ENCODE measurements around the gene LAMA3.

Gene LAMA3, protein sequence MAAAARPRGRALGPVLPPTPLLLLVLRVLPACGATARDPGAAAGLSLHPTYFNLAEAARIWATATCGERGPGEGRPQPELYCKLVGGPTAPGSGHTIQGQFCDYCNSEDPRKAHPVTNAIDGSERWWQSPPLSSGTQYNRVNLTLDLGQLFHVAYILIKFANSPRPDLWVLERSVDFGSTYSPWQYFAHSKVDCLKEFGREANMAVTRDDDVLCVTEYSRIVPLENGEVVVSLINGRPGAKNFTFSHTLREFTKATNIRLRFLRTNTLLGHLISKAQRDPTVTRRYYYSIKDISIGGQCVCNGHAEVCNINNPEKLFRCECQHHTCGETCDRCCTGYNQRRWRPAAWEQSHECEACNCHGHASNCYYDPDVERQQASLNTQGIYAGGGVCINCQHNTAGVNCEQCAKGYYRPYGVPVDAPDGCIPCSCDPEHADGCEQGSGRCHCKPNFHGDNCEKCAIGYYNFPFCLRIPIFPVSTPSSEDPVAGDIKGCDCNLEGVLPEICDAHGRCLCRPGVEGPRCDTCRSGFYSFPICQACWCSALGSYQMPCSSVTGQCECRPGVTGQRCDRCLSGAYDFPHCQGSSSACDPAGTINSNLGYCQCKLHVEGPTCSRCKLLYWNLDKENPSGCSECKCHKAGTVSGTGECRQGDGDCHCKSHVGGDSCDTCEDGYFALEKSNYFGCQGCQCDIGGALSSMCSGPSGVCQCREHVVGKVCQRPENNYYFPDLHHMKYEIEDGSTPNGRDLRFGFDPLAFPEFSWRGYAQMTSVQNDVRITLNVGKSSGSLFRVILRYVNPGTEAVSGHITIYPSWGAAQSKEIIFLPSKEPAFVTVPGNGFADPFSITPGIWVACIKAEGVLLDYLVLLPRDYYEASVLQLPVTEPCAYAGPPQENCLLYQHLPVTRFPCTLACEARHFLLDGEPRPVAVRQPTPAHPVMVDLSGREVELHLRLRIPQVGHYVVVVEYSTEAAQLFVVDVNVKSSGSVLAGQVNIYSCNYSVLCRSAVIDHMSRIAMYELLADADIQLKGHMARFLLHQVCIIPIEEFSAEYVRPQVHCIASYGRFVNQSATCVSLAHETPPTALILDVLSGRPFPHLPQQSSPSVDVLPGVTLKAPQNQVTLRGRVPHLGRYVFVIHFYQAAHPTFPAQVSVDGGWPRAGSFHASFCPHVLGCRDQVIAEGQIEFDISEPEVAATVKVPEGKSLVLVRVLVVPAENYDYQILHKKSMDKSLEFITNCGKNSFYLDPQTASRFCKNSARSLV (N-terminal part only)

DNA sequence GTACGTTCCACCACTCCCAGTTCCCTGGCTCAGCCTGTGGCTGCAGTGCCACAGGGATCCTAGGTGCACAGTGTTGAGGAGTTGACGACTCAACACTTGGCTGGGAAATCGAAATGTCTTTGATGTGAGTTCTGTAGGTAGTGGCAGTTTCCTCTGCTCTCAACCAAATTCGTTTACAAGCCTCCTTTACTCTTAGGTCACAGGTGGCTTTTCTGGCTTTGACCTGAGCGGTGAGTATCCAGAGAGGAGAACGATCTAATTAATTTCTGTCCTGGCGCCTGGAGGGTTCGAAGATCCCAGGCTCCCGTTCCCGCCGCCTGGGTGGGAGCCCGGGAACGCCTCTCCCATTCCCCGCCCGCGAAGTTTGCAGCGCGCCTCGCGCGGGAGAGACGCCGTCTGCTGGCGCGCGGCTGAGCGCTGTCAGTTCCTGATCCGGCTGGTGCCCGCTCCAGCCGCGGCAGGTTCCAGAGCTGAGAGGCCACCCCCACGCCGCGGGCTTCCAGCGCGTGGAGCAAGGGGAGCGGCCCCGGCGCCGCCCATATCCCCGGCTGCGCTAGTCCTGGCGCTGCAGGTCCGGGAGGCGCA is at the start of gene LAMA3:
Gene LAMA3, plus strand, starts transcription at position 423 of the 585 bp plus-strand sequence. CDS start 231 bp downstream, outside the sequence.
- DNase-seq = peak; percentile 66

DNA sequence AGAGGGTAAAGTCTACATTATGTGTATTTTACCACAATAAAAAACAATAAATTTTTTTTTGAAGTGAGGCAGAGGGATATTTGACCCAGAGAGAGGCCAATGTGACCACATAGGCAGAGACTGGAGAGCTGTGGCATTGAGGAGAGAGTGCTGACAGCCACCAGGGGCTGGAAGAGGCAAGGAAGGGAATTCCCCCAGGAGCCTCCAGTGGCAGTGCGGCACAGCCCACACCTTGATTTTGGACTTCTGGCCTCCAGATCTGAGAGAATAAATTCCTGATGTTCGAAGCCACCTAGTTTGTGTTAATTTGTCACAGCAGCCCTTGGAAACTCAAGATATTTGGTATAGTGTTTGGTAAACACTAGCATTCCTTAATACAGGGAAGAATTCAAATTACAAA is 49.2 kb upstream of the LAMA3 start:
- no peak for DNase-seq

DNA sequence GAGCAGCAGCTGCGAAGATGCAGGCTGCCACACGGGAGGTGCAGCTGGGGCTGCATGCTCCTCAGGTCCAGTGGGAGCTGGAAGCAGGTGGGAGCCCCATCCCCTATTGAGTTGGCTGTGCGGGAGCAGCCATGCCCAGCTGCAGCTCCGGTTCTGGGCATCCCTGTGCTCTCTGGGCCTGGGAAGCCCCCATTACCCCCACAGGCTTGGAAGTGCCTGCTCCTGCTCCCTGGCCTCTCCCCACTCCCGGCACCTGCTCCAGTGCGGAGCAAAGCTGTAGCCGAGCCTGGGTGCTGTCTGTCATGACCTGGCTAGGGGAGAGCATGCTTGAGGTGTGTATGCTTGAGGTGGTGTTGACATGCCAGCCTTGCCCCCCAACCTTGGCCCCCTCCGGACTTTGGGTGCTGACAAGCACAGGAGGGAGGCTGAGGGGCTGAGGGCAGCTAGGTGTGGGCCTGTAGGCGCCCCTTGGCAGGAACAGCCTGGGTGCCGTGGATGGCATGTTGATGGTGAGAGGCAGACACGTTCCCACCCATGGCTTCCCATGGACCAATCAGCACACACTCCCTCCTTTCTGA is 48.0 kb upstream of the LAMA3 start:
- DNase-seq = no peak

DNA sequence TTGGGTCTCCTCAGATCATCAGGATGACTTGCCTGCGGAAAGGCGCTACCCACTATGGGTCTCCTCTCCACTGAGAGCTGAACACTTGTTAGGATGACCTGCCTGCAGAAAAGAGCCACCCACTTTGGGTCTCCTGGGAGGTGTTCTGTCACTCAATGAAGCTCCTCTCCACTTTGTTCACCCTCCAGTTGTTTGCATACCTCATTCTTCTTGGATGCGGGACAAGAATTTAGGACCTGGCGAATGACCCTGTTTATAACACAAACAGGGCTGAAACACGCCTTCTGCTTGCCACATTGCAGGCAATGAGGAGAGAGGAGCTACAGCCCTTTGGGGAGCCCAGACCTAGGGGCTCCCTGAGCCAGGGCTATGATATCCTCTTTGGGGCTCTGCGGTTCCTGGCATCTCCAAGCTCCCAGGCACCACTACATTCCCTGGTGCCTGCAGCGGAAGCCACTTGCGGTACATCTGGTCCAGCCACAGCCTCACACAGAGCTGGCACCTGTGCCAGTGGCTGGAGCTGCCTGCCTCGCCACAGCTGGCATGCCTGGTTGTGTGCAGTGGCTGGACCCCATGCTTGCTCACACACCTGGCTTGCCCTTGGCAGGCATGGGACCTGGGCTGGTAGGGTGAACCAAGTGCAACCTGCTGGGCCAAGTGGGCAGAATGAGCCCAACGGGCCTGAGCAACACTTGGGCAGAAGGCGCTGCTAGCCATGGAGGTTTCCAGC is 47.2 kb upstream of the LAMA3 start:
- no peak for DNase-seq

DNA sequence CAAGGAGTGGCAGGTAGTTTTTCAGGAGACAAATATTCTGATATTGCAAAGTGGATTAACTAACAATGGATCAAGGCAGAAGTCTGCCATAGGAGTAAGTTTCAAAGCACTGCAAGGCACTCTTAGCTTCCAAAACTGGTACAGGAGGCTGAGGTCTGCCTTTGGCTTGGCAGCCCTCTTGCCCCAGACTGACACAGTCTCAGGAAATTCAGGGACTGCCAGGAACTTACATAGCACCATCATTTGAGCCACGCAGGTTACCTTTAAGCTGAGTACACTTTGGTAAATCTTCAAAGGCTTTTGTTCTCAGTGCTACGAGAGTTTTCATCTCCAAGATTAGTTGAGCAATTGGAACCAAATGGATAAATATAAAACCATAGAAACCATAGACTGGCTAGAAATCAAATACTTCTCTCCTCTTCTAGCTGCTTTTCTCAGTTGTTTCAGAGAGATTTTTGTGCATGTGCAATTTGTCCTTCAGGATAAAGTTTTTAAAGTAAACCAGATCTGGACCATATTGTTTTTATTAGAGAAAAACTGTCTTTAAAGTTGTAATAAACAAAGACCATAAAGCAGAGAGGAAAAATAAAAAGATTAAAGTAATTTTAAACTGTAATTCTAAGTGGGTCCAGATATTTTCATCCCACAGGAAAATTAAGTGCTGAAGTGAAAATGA is 45.3 kb upstream of the LAMA3 start:
- no peak for DNase-seq

DNA sequence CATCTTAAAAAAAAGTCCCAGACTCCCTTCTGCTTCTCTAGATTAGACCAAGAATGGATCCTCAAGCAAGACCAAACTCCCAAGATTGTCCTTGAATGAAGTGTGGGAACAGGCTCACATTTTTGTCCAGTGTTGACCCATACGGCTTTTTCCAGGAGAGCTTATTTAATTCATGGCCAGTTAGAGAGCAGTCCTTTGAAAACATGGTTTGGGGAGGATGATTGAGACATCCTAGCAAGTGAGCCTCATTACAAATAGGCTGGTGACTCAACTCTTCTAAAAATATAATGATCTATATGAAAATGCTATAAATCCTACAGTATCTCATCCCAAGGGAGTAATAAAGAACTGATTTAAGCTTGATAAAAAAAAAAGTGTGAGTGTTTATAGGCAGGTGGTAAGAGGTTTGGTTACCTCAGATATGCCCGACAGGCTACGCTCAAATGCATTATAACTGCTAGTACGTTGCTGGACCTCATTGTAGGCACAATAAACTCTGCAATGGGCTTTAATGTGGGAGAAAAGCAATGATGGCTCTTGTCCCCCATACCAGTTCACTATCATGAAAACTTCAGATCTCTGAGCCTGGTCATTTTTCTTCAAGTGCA is 43.6 kb upstream of the LAMA3 start:
- no peak for DNase-seq

DNA sequence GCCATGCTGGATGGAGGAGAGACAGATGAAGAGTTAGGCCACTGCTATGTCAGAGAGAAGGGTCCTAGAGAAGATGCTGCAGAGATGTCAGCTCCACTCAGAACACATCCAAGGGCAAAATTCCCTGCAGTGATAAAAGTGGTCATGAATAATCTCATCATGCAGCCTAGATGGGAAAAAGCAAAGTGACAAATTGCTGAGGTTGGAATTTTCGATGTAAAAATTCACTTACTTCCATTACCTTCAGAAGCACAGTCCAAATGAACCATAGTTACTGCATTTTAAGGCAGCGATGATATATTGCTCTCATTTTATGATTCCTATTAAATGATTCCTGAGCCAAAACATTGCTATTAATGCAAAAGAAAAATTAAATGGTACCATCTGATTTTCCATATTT is 43.0 kb upstream of the LAMA3 start:
- no peak for DNase-seq

DNA sequence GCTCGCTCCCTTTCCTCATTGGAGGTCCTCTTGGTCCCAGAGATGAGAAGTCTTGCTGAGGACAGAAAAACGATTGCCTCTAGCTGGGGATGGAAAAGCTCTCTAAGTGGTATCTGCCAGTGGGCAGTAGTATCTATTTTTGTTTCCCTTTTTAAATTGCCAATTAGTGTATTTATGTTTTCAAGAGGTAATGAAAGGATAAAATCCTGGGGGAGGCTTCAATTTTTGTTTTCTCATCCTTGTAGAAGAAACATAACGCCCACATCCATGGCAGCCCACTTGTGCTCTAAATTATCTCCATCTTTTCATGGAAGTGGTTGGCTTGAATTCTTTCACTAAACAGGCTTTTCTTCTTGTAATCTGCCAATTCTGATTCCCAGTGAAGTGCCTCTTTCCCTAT is 40.8 kb upstream of the LAMA3 start:
- no peak for DNase-seq

DNA sequence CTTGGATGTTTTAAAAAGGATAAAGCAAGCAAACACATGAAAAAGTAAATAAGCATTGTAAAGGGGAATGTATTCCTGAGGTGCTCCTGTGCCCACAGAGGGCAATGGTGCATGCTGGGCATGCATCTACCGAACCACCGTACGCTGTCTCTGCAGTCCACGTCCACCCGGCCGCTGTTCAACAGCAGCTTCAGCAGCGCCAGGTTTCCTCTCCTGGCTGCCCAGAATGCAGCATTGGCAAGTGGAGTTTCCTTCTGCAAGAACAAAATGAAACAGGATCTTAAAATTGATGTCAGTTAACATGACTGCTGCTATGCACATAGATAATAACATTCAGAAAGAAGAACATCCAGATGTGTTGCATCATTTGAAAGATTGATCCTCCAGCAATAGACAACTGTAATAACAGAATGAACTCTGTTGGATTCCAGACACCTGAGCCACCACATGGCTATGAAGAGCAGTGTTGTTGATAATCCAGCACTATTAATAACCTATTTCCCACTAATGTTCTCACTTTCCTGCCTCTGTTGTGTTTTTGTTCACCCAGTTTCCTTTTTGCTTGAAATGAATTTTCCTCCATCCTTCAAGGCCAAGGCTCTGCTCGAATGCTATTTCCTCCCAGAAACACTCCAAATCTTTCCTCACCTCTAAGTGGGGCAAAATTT is 40.2 kb upstream of the LAMA3 start:
- no peak for DNase-seq

DNA sequence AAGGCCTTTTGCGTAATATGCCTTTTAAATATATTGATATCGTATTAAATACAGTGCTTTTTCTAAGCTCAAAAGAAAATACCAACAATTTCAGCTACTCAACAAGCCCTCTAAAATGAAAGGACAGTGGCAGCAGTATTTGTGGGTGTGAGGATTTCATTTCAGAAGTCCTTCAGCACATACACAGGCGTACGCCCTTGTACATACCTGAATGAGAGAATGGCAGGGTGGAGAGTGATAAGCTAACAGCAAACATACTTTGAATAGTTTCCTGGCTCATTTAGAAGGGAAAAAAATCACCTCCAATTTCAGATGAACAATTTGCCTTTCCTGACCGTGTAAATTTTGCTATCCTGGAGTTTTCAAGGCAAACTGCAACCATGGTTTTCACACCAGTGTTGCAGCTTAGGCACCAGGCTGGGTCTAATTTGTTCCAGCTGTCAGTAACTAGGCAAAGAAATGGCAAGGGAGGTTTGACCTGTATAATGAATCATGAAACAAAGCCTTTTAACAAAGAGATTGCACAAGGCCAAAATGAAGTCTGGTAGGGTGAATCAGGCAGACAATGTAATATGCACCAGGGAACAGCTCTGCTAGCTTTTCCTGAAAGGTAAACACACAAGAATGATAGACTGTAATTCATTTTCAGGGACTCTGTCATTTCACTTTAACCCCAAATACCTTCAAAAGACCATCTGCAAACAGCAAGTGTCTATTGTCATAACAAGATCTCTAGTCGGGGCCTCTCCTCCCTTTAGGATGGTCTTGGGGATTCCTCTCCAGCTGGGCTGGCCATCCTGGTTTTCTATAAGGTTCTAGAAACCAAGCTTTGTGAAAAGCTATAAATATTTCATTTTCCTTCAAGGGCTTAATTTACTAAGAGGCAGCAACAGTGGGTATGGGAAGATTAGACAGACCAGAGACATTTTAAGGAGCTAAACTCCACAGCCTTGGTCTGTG is 38.0 kb upstream of the LAMA3 start:
- no peak for DNase-seq

DNA sequence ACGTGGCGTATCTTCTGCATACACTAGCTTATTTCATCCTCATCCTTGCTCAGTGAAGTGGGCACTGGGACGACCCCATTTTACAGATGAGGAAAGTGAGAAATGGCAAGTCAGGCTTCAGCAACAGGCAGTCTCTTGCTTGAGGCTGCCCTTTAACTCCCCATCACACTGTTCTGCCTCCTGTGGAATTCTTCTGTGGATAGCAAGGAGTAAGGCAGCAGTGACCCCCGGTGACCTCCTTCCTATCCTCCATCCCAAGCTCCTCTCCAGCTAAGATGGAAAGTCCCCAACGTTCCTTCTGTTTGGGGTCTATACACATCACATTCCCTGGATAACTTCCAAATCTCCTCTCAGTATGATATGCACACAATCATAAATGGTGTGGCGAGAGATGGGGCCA is 37.0 kb upstream of the LAMA3 start:
- DNase-seq = no peak

DNA sequence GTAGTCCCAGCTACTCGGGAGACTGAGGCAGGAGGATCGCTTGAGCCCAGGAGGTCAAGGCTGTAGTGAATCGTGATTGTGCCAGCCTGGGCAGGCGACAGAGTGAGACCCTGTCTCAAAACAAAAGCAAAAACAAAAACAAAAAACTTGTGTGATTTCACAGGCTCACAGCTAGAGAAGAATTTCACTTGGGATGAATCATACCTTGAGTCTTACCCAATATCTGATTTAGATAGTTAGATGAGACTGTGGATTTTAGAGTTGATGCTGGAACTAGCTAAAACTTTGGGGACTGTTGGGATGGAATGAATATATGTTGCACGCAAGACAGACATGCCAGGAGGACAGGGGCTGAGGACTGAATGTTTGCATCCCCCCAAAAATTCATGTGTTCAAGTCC is 31.0 kb upstream of the LAMA3 start:
- DNase-seq = no peak

DNA sequence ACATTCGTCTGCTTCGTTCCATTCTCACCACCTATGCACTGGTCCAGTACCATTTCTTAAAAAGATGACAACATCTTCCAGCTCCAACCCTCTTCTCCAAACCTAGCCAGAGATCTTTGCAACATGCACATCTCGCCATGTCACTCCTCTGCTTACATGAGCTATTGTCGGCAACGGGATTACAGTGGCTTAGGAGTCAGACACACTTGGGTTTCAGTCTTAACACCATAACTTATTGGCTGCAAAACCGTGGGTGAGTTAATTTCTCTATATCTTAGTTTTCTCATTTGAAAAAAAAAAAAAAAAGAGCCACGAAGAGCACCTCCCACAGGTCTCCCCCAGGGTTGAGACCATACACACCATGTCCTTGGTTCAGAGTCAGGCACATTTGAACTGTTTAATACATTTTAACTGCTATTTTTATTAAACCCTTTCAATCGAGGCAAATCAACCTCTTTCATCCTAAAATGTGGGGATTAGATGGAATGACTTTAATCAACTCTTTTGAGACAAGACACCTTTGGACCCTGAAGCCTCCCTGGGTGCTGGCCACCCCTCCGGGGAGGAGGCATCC is 27.4 kb upstream of the LAMA3 start:
- no peak for DNase-seq

DNA sequence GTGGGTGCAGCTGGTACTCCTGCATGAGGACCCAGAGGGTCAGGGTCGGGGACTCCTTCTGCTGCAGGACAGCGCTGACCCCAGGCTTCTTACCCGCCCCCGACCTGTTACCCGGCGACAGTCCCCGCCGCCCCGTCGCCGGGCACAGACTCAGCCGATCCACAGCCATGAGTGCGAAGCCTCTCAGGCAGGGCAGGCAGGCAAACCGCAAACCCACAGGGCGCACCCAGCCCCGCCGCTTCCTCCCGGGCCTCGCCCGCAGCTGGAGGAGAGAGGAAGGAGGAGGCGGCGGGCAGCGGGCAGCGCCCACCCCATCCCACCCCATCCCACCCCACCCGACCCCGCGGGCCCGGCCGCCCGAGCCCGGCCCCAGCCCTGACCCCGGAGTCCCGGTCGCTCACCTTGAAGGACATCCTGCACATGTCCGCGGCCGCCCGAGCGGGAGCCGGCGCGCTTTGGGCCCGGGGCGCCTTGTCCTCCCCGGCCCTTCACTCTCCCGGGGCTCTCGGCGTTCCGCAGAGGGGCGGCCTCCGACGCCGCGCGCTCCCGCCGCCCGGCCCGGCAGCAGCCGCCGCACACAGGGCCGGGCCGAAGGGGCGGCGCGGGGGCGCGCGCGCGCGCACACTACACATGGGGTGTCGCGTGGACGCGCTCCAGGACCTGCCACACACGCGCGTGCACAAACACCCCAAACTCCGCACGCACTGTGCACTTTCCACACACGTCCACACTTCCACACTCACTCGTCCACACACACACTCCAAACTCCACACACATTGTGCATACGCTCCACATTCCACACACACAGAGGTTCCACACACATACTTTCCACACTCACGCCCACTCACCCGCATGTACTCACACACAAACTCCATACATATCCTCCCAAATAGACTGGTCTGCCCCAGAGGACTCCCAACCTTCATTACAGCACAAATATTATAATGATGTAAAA is 26.7 kb upstream of the LAMA3 start, which contains the start of gene ANKRD29:
Gene ANKRD29, minus strand, starts transcription at position 603 of the 955 bp plus-strand sequence. Its CDS starts 181 bp downstream, at position 422.
- peak; percentile 54 for DNase-seq

DNA sequence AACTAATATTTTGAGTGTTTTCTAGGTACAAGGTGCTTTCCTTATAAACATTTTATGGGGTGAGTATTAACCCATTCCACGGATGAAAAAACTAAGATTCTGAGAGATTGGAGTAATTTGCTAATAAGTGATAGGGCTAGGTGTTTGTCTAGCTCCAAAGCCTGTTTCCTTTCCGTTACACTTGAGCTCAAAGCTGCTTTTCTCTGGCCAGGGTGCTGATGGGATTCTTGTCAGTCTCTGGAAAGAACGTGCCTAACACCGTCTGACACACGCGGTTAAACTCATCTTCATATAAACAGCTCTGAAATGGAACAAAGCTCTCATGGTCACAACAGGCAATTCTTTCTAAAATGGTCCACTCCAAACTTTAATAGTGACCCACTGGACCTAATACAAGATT is 24.6 kb upstream of the LAMA3 start:
- no peak for DNase-seq

DNA sequence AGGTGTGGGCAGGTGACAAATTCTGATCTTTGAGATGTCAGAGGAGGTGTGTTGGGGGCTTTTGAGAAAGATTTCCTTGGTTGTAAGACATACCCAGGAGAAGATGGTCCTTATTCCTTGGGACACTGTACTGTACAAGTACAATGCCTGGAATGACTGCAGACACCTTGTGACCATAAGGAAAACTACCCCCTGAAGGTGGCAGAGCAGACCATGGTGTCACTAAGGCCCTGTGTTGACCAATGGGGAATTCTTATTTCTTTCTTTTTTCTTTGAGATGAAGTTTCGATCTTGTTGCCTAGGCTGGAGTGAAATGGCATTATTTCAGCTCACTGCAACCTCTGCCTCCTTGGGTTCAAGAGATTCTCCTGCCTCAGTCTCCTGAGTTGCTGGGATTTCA is 22.1 kb upstream of the LAMA3 start:
- no peak for DNase-seq

DNA sequence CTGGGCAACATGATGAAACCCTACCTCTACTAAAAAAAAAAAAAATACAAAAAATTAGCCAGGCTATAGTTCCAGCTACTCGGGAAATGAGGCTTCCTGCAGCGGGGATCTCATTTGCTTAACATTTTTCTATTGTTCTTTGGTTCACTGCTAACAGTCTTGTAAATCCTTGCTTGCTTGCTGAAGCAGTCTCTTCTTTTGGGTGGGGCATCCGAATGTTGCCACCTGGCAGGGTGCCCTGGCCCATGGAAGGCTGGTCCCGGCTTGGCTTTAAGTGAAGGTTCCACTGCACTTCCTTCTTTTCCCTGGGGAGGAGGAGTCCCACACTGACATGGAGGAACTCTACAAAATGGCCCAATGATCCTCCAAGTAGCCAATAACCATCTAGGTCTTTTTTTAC is 20.5 kb upstream of the LAMA3 start:
- DNase-seq = no peak

Data from right forelimb (tissue), 1 donor.